D721Med (cell line): Measurements from ENCODE around the gene DGAT2.

Source experiments
- DNase-seq: peaks from one replicate; pipeline ENCODE4 v3.0.0; 2011; ENCODE audit warnings: low spot score; ENCODE audit not compliant: insufficient read length
- FAIRE-seq: peaks from 2 replicates; lab custom pipeline; 2011; peaks lifted over from hg19 to GRCh38; lab: Jason Lieb, UNC
- TF ChIP-seq, protein P1 (sequence below): IDR thresholded peaks from 2 replicates; pipeline ENCODE4 v1.5.1; 2012; ENCODE audit warnings: mild to moderate bottlenecking, control low read depth; ENCODE audit not compliant: insufficient read depth; ENCODE audit errors: missing control alignments

Gene DGAT2

DNA sequence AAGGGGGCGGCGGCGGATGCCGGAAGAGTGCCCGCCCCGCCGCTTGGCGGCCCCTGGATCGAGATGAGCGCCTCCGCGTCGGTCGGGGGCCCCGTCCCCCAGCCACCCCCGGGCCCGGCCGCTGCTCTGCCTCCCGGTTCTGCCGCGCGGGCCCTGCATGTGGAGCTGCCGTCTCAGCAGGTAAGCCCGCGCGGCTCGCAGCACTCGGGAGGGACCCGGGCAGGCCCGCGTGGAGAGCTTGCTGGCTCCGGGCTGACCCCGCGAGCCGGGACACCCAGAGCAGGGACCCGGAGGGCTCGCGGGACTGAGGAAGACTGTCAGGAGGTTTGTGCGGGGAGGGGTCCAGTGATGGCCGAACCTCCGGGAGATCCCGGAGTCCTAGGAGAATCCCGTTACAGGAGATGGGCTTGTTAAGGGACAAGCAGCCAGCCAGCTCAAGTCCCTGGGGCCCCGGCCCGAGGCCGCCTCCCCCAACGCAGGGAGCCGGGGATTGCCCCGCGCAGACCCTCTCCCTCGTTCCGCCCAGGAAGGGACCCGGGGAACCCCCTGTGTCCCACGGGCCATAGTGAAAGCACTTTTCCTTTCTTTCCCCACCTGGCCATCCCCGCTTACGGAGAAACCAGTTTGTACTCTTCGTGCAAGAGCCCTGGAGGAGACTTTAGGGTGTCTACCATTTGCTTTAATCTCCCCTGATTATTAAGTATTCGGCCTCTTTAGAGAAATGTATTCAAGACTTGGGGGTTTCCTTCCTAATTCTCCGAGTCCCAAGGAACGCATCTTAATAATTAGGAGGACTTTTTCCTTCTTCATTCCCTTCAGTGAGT lies 47.0 kb downstream of the DGAT2 start:
- no peak for FAIRE-seq
- TF ChIP-seq, protein P1, sequence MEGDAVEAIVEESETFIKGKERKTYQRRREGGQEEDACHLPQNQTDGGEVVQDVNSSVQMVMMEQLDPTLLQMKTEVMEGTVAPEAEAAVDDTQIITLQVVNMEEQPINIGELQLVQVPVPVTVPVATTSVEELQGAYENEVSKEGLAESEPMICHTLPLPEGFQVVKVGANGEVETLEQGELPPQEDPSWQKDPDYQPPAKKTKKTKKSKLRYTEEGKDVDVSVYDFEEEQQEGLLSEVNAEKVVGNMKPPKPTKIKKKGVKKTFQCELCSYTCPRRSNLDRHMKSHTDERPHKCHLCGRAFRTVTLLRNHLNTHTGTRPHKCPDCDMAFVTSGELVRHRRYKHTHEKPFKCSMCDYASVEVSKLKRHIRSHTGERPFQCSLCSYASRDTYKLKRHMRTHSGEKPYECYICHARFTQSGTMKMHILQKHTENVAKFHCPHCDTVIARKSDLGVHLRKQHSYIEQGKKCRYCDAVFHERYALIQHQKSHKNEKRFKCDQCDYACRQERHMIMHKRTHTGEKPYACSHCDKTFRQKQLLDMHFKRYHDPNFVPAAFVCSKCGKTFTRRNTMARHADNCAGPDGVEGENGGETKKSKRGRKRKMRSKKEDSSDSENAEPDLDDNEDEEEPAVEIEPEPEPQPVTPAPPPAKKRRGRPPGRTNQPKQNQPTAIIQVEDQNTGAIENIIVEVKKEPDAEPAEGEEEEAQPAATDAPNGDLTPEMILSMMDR: no peak
- no peak for DNase-seq

DNA sequence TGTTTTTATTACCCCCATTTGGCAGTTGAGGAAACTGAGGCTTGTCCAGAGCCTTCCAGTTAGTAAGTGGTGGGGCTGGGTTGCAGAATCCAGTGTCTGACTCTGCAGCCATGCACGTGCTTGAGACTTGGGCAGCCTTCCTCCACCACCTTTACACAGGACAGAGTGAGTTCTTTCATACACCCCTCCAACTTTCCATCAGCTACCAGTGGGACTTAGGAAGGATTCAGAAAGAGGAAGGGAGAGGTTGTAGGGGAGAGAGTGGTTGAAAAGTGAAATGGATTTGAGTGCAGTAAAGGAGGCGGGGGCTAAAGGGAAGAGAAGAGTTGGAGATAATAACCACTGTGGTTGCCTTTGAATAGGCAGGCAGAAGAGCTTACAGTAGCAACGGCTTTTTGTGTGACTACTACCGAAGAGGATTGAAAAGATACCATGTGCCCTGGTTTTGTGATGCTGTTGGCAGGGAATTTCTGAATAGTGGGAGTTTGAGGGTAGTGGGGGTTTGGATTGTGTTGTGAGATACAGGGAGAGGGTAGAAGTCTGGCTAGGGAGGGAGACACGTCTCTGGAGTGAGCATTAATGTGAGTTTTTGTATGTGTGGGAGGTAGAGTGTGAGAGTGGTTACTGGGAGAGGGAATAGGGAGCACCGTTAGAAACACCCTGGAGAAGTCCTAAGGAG lies 48.1 kb downstream of the DGAT2 start:
- TF ChIP-seq, protein P1: no peak
- DNase-seq: no peak
- FAIRE-seq: no peak

DNA sequence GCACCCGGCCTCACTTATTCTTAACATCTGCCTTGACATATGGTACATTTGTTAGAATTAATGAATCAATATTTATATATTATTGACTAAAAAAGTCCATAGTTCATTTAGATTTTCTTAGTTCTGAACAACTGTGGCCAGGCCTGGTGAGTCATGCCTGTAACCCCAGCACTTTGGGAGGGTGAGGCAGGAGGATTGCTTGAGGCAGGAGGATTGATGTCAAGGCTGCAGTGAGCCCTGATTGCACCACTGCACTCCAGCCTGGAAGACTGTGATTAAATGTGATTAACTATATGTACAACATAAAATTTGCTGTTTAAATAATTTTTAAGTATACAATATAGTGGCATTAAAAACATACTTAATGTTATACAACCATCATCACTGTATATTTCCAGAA lies 52.1 kb downstream of the DGAT2 start:
- no peak for FAIRE-seq
- TF ChIP-seq, protein P1: no peak
- no peak for DNase-seq

DNA sequence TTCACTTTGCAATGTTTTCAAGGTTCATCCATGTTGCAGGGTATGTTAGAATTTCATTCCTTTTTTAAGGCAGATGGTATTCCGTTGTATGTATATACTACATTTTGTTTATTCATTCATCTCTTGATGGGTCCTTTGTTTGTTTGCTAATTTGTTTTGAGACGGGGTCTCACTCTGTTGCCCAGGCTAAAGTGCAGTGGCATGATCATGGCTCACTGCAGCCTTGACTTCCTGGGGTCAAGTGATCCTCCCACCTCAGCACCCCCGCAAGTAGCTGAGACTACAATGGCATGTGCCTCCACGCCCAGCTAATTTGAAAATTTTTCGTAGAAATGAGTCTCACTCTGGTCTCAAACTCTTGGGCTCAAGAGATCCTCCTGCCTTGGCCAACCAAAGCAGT lies 52.6 kb downstream of the DGAT2 start:
- DNase-seq (no peak), FAIRE-seq (no peak)
- TF ChIP-seq, protein P1: no peak

DNA sequence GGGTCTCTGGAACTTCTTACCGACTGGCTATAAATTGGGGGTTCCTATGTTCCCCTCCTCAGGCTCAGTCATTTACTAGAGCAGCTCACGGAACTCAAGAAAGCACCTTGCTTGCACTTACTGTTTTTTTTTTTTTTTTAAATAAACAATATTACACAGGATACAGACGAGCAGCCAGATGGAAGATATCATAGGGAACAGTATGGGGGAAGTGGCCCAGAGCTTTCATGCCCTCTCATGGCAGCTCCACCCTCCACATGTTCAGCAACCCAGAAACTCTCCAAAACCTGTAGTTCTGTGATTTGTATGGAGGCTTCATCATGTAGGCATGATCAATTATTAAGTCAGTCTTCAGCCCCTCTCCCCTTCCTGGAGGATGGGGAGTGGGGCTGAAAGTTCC lies 54.0 kb downstream of the DGAT2 start:
- FAIRE-seq (no peak), DNase-seq (no peak)
- TF ChIP-seq, protein P1: no peak

DNA sequence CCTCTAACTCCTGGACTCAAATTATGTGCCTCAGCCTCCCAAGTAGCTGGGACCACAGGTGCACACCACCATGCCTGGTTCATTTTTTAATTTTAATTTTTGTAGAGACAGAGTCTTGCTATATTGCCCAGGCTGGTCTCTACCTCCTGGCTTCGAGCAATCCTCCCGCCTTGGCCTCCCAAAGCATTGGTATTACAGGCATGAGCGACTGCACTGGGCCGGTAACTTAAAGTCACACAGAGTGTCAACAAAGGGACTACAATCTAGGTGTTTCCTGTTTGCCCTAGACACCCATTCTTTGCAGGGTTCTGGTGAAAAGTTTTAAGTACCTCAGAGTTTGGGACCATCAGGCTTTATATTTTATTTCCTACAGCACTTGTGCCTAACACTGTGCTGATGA lies 54.8 kb downstream of the DGAT2 start:
- TF ChIP-seq, protein P1: no peak
- FAIRE-seq (no peak), DNase-seq (no peak)

DNA sequence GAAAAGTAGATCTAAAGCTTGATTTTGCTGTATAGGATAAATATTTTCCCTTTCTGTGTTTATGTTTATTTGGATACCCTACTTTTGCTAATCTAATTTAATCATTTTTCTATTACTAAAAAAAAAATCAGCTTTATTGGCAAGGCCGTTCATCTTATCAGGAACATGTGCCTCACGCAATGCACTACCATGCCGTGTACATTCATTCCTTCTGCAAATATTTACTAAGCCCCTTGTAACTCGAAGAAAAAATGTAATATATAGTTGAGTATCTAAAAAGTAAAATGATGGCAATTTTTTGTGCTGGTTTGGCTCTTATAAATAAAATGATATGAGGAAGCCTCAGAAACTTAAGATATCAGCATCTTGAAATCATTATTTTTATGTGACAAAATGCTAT lies 55.4 kb downstream of the DGAT2 start:
- TF ChIP-seq, protein P1: no peak
- DNase-seq: no peak
- no peak for FAIRE-seq
